HG03108 (cell line): Measurements from ENCODE around the gene SUSD2.

Experiments
- ATAC-seq: cut with Tn5 transposase; IDR thresholded peaks from one replicate; pipeline ENCODE4 v1.9.1; 2021; ENCODE audit warnings: moderate library complexity; ENCODE audit not compliant: unreplicated experiment

The SUSD2 gene

DNA sequence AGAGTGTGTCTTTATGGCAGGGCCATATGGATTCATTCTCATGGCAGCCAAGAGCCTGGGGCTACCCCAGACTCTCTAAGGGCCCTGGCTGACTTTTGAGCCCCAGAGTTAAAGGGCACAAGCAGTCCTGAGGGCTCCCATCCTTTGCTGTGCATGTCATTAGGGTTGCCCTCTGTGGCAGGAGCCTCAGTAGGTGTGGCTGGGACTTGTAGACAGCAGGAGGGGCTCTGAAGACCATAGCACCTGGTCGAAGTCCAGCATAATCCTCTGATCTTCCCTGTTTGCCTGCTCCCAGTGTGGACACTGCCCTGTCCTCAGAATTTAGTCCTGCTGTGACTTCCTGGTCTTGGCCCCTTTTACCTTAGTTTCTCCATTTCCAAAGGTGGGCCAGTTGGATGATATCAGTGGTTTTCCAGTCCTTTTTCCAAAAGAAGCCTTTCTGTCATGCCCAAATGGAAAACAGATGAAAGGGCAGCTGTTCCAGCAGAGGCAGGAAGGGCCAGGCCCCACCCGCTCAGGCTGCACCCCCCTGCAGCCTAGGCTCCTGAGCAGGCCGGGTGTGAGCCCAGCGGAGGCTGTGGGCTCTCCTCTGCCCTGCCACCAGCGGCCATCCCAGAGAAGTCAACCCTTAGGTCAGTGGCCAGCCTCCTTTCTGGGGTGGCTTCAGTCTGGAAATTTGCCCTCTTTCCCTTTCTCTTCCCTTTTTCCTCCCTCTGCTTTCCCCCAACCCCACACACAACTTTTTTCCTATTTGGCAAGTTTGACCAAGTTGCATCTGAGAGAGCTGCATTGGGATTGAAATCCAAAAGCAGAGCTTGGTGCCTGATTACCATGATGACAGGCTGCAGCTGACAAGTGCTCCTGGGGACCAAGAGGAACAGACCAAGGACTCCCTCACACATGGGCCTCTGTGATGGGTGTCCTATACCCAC is 32.8 kb upstream of the SUSD2 start:
- ATAC-seq = no peak

DNA sequence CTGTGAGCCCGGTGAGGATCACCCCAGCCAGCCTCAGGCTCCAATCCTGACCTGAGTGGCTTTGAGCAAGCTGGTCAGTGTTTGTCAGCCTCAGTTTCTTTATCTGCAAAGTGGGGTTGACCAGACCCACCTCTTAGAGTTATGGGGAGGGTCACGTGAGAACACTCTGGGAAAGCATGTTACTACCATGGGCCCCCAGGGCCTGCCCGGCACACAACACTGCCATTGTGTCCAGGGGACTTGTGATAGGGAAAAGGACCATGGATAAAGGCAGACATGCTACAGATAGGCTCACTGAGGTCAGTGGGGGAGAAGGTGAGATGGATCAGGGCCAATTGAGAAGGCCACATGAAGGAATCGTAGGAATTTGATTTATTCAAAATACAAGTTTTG is 32.1 kb upstream of the SUSD2 start:
- no peak for ATAC-seq

GRCh38 chr22:24153353-24153752 is 27.9 kb upstream of the SUSD2 start:
- no peak for ATAC-seq

DNA sequence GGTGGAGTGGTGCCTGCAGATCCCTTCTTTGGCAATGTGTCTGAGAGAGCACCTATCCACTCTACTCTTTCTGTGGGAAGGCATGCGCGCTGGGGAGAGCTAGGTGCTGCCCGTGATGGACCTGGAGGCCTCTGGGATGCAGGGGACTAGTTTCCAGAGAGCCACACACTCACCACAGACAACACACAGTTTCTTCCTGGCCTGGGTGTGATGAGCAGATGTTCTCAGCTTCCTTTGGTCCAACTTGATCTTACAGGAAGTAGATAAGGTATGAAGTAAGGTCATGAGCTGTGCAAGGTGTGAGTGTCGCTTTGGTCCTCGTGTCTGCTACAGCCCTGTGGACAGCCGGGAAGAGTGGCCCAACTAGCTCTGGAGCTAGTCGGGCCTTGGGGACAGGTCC is 27.3 kb upstream of the SUSD2 start:
- ATAC-seq = no peak

GRCh38 chr22:24154826-24155225 is 26.5 kb upstream of the SUSD2 start:
- no peak for ATAC-seq

DNA sequence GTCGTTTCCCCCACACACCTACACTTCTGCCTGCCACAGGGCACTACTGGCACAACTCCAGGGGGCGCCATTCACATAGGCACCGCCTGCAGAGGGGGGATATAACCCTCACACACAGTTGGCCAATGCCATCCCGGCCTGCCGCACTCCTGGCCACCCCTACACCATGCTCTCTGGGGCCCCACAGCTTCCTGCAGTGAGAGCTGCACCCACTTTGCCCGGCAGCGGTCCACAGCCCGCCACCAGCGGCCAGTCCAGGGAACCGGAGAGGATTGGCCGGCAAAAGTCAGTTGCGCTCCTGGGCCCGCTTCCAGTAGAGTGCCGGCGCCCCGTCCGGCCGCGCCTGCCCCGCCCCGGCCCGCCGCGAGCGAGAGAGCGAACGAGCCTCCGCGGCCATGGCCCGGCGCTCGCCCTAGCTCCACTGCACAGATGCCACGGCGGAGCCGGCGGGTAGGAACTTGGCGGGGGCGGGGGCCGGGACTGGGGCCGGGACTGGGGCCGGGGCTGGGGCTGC is 25.6 kb upstream of the SUSD2 start:
- no peak for ATAC-seq

DNA sequence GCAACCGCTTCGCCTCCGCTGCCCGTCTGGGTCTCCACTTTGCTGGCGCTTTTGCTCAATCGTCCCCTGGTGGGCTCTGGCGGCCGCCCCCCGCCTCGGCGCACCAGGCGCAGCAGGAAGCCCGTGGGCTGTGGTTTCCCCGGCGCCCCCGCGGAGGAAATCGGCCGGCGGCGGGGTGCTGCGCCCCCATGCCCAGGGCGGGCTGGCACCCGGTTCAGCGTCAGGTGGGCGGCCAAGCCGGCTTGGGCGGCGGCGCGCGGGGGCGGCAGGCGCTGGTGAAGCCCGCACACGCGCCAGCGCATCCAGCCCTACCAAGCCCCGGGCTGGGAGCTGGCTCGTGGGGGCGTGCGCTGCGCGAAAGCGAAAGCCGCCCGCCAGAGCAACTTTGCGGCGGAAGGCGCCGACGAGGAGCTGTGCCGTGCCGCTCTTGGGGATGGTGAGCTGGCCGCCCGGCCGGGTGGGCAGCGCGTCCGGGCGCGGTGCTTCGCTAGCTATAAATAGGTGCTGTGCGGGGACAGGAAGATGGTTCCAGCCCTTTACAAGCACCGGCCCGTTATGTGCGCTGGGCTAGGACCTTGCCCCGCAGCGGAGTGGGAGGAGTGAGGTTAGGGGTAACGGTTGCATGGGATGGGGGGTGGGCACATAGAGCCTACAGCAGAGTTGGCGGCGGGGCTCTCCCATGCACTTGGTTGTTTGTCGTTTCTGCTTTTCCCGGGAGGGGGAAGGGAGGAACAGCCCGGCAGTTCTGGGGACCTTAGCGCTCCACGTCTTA is 25.0 kb upstream of the SUSD2 start:
- no peak for ATAC-seq

DNA sequence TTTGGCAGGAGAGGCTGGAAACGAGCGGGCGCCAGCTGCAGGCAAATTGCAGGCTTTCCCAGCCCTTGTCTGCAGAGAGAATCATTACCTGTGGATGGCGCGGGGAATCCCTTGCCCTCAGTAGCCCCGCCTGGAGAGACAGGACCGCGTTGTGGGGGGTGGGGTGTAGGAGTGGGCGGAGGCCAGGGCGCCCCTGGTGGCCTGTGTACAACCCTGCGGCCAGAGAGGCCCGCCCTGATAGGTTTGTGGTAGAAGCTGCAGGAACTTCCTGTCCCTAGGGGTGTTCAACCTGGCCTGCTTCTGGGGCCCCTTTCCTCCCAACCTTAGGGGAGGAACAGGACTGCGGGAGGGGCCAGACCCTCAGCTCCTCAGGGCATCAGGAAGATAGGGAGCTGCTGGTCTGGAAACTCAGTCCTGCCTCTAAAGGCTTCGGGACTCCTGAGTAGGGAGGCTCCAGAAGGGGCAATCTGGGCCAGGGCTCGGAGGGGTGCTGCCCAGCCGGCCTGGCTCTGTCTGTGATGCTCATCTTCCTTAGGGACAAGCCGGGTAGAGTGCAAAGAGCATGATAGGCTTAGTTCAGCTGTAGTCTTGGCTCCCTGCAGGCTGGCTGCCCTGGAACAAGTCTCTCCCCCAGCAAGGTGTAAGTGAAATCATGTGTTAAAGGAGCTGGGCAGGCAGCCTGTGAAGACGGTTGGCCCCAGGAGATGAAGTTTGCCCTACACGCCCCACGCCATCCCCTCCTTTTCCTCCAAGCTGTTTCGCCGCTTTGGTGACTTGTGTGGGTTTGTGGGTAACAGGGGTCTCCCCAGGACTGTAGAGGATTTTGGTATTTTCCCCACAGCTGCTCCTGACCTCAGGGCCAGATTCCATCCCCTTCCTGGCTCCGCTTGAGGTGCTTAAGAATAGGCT is 24.1 kb upstream of the SUSD2 start:
- peak; percentile 61 for ATAC-seq

GRCh38 chr22:24157822-24158135 is 23.5 kb upstream of the SUSD2 start:
- no peak for ATAC-seq

DNA sequence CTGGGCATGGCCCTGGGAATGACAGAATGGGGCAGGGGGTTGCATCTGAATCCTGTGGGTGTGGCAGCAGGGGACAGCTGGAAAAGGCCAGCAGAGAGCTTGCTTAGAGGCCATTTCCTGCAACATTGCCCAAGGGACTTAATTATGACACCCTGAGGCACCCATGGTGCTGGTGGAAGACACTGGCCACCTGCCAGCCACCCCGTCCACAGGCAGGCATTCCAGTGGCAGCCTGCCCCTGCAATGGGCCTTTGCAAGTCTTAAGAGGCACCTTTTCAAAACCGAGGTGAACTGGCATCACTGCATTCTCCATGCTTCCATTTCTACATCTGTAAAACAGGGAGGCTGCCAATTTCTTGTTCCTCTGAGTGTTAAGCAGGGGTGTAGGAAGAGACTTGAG is 21.6 kb upstream of the SUSD2 start:
- ATAC-seq = no peak

DNA sequence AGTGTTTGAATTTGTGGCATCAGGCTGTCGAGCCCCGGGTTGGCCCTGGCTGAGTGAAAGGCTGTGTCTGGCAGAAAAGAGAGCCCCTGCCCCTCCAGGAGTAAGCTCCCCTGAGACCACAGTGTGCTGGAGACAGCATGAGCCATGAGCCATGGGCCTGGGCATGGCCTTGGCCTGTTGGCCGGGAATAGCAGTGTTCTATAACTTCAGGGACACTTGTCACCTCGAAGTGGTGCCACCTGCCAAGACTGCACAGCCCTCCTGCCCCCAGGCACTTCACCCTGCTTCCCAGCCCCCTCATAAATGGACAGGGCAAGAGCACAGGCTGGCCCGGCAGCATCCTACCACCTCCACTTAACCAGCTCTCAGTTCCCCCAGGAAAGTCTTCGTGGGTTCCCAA is 20.7 kb upstream of the SUSD2 start:
- no peak for ATAC-seq

DNA sequence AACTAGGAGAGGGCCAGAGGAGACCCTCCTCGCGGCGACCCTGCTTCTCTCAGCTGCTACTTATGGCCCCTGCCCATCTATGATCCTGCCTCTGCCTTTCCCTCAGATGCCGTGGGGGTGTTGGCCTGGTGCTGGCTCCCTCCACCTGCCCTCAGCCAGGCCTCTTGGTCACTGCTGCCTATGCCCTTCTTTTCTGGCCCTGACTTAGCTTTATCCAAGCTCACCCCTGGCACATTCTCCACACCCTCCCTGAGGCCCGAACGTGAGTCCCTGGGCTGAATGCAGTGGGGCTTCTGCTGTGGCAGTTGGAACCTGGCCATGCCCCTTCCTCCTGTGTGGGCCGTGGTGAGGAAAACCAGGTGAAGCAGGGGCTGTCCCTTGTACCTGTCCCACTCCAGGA is 19.8 kb upstream of the SUSD2 start:
- no peak for ATAC-seq

- ATAC-seq = no peak
Measured at GRCh38 chr22:24161909-24162308, 19.4 kb upstream of the SUSD2 start.

- no peak for ATAC-seq
Measured at GRCh38 chr22:24162436-24162835, 18.9 kb upstream of the SUSD2 start.

DNA sequence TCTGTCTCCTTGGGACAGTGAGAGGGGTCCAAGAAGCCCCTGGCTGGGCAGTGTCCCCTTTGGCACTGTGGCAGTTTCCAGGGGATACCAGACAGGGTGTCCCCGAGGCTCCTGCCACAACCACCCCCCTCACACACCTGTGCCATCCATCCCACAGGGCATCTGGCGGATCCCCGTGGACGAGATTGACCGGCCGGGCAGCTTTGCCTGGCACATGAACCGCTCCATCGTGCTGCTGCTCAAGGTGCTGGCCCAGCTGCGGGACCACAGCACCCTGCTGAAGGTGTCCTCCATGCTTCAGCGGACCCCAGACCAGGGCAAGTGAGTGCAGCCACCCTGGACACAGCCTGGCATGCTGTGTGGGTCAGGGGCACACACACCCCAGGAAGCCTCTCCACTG is 17.0 kb upstream of the SUSD2 start:
- no peak for ATAC-seq

DNA sequence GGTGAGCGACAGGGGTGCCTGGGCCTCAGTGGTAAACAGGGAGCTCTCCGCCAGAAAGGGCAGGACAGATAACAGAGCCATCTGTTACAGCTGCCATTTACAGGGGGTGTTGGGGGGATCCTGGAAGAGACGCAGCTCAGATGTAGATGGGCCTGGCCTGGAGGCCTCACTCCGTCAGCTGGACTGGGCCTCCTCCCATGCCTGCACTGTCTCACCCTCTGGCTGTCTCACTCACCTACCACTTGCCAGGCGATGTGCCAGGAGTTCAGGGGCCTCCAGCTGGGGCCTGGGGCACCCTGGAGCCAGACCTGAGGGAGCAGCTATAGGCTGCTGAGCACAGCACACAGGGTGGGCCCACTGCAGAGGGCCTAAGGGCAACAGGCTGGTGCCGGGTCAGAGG is 16.3 kb upstream of the SUSD2 start:
- no peak for ATAC-seq

GRCh38 chr22:24165673-24166072 is 15.6 kb upstream of the SUSD2 start:
- no peak for ATAC-seq

DNA sequence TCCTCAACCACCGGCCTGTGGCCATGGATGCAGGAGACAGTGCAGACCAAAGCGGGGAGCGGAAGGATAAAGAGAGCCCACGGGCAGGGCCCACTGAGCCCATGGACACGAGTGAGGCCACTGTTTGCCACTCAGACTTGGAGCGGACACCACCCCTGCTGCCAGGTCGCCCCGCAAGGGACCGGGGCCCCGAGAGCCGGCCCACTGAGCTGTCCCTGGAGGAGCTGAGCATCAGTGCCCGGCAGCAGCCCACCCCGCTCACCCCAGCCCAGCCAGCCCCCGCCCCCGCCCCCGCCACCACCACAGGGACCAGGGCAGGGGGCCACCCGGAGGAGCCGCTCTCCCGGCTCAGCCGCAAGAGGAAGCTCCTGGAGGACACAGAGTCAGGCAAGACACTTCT is 14.5 kb upstream of the SUSD2 start:
- ATAC-seq = no peak

DNA sequence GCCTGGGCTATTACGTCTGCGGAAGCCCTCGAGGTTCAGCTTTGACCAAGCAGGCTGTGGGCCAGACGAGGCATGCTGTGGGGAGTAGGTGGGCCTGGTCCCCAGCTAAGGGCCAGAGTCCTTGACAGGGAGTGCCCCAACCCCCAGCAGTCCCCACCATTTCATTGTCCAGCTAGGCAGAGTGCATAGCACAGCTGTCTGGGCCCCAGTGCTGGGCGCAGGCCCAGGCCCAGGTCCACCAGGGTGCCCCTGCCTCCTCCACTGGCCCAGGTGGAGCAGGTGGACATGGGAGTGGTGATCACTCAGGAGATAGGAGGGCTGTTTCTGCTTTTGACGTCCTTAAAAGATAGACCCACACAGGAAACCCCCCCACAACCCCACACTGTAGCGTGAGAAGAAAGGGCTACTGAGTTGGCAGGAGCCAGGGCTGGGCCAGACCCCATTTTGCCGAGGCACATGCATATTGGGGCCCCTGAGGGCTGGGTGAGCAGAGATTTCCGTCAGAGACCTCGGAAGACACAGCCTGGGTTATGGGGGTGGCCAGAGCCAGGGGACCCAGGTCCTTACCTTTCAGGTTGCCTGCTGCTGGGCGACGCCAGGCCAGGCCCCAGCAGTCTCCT is 11.7 kb upstream of the SUSD2 start:
- ATAC-seq = no peak

- ATAC-seq = no peak
Measured at GRCh38 chr22:24170188-24170587, 11.1 kb upstream of the SUSD2 start.

DNA sequence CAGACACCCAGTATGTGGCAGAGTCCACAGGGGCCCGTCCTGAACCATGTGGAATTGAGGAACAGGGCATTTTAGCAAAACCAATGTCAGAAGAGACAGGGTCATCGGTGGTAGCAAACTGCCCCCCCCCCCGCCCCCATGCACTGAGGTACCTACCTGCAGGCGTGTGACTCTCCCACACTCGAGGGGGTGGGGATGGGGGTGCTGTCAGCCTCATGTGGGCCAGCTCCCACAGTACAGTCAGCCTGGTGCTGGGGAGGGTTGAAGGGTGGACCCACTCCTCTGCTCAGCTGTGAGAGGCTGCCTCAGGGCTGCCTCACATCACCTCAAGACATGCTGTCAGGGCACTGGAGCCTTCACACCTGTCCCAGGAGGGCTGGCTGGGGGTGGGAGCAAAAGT is 10.7 kb upstream of the SUSD2 start:
- no peak for ATAC-seq
